Endothelial cell of umbilical vein (primary cell): ENCODE results near the gene CAMTA1.

Experiments
- CTCF ChIP-seq, 2 donors: IDR thresholded peaks; 1 replicate in 1 of 2; 2 replicates in 1 of 2; pipeline ENCODE4 v1.5.1; 2011; ENCODE audit warnings: low read length in 2 of 2, mild to moderate bottlenecking in 2 of 2, moderate library complexity in 2 of 2, control low read depth in 1 of 2, inconsistent platforms in 1 of 2, low read depth in 1 of 2; ENCODE audit not compliant: insufficient read depth in 1 of 2; ENCODE audit errors: extremely low read depth in 1 of 2
- EZH2 ChIP-seq: IDR thresholded peaks from 2 replicates; pipeline ENCODE4 v1.6.1; 2012; ENCODE audit warnings: borderline replicate concordance, low read depth, mild to moderate bottlenecking, moderate library complexity, low read length, inconsistent platforms; ENCODE audit not compliant: severe bottlenecking
- GATA2 ChIP-seq: IDR thresholded peaks from 2 replicates; pipeline ENCODE4 v1.7.0; 2011; ENCODE audit warnings: low read depth, mild to moderate bottlenecking, moderate library complexity, mixed read lengths, low read length; ENCODE audit not compliant: insufficient read length, insufficient read depth
- POLR2A ChIP-seq: IDR thresholded peaks from 2 replicates; pipeline ENCODE4 v1.6.1; 2012; ENCODE audit warnings: low read depth, mild to moderate bottlenecking, control low read depth, low read length
- POLR2AphosphoS5 ChIP-seq: IDR thresholded peaks from 2 replicates; pipeline ENCODE4 v1.6.1; 2012; ENCODE audit warnings: low read depth, mild to moderate bottlenecking, control low read depth, low read length, moderate library complexity; ENCODE audit not compliant: insufficient read depth

- TF ChIP-seq EZH2 (no peak), CTCF (IDR thresholded peaks at IDR 0.05; ENCODE audit: extremely low read depth in 1 of 2, insufficient read depth in 1 of 2, low read depth in 1 of 2, low read length in 2 of 2) (no peak), POLR2A (no peak), POLR2AphosphoS5 (no peak), GATA2 (no peak)
Measured at GRCh38 chr1:7458946-7459345, 673.7 kb downstream of the CAMTA1 start.
